ENCODE results near the gene PIGZ.
A peak's percentile ranks its signal among the peaks of the same experiment; 100 is the strongest.

The PIGZ gene

GRCh38 chr3:196992461-196993065 lies 23.9 kb upstream of the PIGZ start:
- Mint-ChIP-seq H3K9me3 (no peaks in the 10 kb centered on the region), H3K36me3 (no peaks in the 10 kb centered on the region), H3K4me1 (no peaks in the 10 kb centered on the region), H3K4me3 (no peak overlapping the region), H3K27me3 (peaks cover 12% of the 10 kb centered on the region), H3K27ac (no peak overlapping the region)
- no peak for ATAC-seq

DNA sequence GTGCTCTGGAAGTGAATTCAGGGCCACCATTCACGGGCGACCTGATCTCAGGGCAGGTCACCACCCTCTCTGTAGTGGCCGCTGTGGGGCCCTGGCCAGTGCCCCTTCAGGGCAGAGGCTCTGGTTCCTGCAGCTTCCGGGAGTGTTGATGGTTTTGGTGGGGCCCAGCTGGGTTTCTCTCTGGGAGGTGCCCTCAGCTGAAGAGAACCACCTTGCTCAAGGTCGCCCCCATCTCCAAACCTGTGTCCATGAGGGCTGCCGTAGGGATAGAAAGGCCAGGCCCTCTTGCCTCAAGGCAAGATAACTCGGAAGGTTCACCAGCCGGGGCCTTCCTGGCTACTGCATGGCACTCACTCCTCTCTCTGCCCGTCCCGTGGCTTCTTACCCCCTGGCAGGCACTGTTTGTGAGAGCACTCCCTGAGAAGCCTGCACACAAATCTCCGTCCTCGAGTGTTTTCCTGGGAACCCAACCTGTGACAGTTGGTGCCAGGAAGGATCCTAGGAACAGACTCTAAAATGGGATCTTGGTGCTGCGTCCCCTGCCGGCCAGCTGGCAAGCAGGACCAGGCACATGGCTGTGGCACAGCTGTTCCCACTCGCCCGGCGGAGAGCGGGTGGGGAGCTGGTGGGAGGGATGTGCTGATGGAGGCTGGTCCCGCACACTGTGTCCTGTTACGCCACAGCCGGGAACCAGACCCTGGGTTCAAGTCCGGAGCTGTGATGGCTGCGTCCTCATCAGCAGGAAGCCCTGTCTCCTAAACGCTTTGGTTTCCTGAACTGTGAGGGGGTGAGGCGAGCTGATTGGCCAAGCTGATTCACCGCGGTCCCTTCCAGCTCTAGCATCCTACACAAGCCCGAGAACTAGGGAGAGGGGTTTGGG lies 23.2 kb upstream of the PIGZ start:
- Mint-ChIP-seq H3K4me1 (no peaks in the 10 kb centered on the region), H3K27me3 (peaks cover 12% of the 10 kb centered on the region)
- ATAC-seq: no peak

DNA sequence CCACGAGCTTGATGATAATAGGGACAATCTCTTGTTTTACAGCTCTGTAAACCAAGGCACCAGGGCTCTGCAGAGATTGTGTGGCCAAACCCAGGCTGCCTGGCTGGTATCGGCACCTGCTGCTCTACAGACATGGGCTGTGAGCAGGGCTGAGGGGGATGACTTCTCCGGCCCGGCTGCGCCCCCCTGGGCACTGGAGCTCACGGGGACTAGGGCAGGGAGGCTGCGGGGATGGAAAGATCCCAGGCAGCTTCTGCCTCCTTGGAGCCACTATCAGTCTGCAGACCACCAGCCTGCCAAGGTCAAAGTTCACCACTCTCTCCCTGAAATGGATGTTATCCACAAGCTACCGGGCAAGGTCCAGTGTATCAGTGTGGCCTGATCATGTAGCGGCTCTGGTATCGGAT lies 22.0 kb upstream of the PIGZ start:
- Mint-ChIP-seq H3K9me3 (no peaks in the 10 kb centered on the region), H3K27ac (no peak overlapping the region), H3K36me3 (no peaks in the 10 kb centered on the region), H3K27me3 (peaks cover 12% of the 10 kb centered on the region), H3K4me1 (no peaks in the 10 kb centered on the region), H3K4me3 (no peak overlapping the region)
- ATAC-seq: no peak

More for the DNA sequence above, 23.2 kb upstream of the PIGZ start:
- Mint-ChIP-seq H3K36me3 (no peaks in the 10 kb centered on the region), H3K9me3 (no peaks in the 10 kb centered on the region), H3K4me3 (no peak overlapping the region), H3K27ac (no peak overlapping the region)

DNA sequence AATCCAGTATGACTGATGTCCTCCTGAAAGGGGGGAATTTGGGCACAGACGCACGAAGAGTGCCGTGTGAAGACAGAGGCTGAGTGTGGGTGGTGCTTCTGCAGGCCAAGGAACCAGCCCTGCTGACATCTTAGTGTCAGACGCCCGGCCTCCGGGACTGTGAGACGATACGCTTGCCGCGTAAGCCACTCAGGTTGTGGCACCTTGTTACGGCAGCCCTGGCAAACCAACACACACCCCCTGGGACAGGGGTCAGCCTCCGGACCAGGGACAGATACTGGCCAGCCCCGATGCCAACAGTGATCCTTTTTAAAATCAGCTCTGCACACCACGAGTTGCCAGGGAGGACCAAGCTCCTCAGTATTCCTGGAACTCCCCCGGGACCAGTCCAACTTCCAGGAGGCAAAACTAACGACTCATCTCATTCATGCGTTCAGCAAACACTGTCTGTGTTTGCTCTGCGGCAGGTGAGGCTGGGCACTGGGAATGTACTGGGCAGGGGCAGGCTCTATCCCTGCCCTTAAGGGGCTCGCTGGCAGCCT lies 21.2 kb upstream of the PIGZ start:
- H3K27ac Mint-ChIP-seq: no peak overlapping the region
- no peaks in the 10 kb centered on the region for H3K36me3 Mint-ChIP-seq
- no peak overlapping the region for H3K4me3 Mint-ChIP-seq
- no peaks in the 10 kb centered on the region for H3K9me3 Mint-ChIP-seq
- no peaks in the 10 kb centered on the region for H3K4me1 Mint-ChIP-seq
- ATAC-seq: no peak
- H3K27me3 Mint-ChIP-seq: peaks cover 17% of the 10 kb centered on the region

DNA sequence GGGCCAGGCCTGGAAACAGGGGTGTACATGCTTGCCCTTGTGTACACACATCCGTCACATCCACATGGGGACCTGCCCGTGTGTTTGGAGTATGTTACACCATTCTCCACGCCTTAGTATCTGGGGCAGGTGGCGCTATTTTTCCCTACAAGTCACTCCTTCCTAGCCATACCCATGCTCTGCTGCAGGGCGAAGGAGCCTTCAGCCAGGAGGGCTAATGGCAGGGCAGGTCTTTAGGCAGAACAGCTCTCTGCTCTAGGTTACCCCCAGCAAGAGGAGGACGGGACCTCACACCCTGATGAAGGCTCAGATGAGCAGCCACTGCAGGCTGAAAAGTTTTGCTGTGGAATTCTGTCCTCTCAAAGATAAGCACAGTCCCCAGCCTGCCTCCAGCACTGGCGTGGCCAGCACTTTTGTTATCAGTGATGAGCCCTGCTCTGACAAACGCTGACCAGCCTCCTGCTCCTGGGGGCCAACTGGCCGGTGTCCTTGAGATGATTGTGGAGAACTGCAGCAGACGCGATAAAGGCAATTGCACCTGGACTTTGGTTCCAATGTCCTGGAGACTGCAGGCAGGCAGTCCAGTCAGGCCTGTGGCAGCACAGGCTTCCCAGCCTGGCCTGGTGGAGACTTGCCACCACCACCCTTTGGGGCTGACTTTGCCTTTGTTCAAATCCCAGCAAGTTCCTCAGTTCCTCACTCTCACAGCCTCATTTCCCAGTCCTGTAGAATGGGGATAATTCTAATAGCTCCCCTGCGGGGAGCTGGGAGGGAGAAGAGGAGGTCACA lies 19.8 kb upstream of the PIGZ start:
- ATAC-seq: no peak
- H3K4me3 Mint-ChIP-seq: no peak overlapping the region
- H3K36me3 Mint-ChIP-seq: peaks cover 1% of the 10 kb centered on the region
- no peak overlapping the region for H3K27ac Mint-ChIP-seq
- peaks cover 5% of the 10 kb centered on the region for H3K9me3 Mint-ChIP-seq
- no peaks in the 10 kb centered on the region for H3K4me1 Mint-ChIP-seq
- peaks cover 23% of the 10 kb centered on the region for H3K27me3 Mint-ChIP-seq

- peaks cover 9% of the 10 kb centered on the region for H3K9me3 Mint-ChIP-seq
- peaks cover 5% of the 10 kb centered on the region for H3K36me3 Mint-ChIP-seq
- ATAC-seq: no peak
- H3K27ac Mint-ChIP-seq: no peak overlapping the region
- H3K4me3 Mint-ChIP-seq: no peak overlapping the region
- H3K4me1 Mint-ChIP-seq: no peaks in the 10 kb centered on the region
- H3K27me3 Mint-ChIP-seq: peaks cover 23% of the 10 kb centered on the region
Measured at GRCh38 chr3:196987022-196987421, 18.4 kb upstream of the PIGZ start.

DNA sequence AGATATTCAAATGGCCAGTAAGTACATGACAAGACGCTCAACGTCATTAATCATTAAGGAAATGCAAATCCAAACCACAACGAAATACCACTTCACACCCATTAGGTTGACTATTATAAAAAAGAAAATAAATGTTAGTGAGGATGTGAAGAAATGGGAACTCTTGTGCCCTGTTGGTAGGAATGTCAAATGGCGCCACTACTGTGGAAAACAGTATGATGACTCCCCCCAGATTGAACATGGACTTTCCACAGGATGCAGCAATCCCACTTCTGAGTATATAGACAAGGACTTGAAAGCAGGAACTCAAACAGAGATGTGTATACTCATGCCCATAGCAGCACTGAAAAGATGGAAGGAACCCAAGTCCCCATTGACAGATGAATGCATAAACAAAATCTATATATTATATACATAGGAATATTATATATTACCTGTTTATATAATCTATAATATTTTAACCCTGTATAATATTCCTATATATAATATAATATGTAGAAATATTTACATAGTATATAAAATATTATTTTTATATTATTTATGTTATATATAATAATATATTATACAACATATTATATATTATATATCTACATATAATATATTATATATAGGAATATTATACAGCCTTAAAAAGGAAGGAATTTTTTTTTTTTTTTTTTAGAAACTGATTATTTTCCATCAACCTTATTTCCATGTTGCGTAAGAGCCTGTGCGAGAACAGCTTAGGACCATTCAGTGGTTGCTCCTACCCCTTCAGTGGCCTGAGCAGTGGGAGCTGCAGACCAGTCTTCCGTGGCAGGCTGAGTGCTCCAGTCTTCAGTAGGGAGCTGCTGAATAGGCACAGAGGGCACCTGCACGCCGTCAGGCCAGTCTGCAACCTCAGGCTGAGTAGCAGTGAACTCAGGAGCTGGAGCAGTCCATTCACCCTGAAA lies 17.6 kb upstream of the PIGZ start:
- Mint-ChIP-seq H3K27me3 (peaks cover 30% of the 10 kb centered on the region), H3K4me1 (peaks cover 6% of the 10 kb centered on the region), H3K36me3 (peaks cover 5% of the 10 kb centered on the region), H3K27ac (no peak overlapping the region), H3K9me3 (peaks cover 9% of the 10 kb centered on the region), H3K4me3 (no peak overlapping the region)
- no peak for ATAC-seq

GRCh38 chr3:196985298-196985697 lies 16.7 kb upstream of the PIGZ start:
- H3K27me3 Mint-ChIP-seq: peaks cover 40% of the 10 kb centered on the region
- peaks cover 9% of the 10 kb centered on the region for H3K9me3 Mint-ChIP-seq

GRCh38 chr3:196983186-196983585 lies 14.6 kb upstream of the PIGZ start:
- Mint-ChIP-seq H3K27me3 (peaks cover 52% of the 10 kb centered on the region), H3K4me3 (no peak overlapping the region), H3K36me3 (peaks cover 5% of the 10 kb centered on the region), H3K9me3 (peaks cover 9% of the 10 kb centered on the region), H3K4me1 (peaks cover 14% of the 10 kb centered on the region), H3K27ac (no peak overlapping the region)
- ATAC-seq: no peak

More at GRCh38 chr3:196985298-196985697, 16.7 kb upstream of the PIGZ start:
- Mint-ChIP-seq H3K27ac (no peak overlapping the region), H3K36me3 (peaks cover 5% of the 10 kb centered on the region), H3K4me1 (peaks cover 7% of the 10 kb centered on the region), H3K4me3 (no peak overlapping the region)
- no peak for ATAC-seq

- Mint-ChIP-seq H3K27me3 (peaks cover 50% of the 10 kb centered on the region), H3K9me3 (peaks cover 9% of the 10 kb centered on the region), H3K36me3 (peaks cover 5% of the 10 kb centered on the region), H3K4me3 (no peak overlapping the region), H3K4me1 (peaks cover 14% of the 10 kb centered on the region), H3K27ac (no peak overlapping the region)
- ATAC-seq: peak; percentile 36
Measured at GRCh38 chr3:196981657-196982056, 13.0 kb upstream of the PIGZ start.

DNA sequence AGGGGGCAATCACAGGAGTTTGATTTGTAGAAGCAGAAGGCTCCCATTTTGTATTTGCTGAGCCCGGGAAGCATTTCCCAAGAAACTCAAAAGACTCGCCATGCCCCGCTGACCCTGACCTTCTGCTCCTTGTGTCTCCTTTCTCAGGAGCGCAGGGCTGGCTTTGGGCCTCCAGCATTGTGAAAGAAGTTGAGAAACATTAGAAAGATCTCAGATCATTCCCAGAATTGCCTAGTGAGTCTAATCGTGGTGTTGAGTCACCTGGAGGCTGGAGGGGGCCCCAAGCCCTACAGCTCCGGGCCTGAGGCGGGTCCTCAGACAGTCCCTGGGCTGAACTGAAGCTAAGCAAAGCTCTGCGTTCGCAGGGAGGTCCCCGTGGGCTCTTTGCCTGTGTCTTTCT lies 10.9 kb upstream of the PIGZ start:
- peaks cover 9% of the 10 kb centered on the region for H3K9me3 Mint-ChIP-seq
- no peak for ATAC-seq
- H3K36me3 Mint-ChIP-seq: peaks cover 5% of the 10 kb centered on the region
- H3K4me3 Mint-ChIP-seq: no peak overlapping the region
- peaks cover 58% of the 10 kb centered on the region for H3K27me3 Mint-ChIP-seq
- no peak overlapping the region for H3K27ac Mint-ChIP-seq
- H3K4me1 Mint-ChIP-seq: peaks cover 14% of the 10 kb centered on the region

DNA sequence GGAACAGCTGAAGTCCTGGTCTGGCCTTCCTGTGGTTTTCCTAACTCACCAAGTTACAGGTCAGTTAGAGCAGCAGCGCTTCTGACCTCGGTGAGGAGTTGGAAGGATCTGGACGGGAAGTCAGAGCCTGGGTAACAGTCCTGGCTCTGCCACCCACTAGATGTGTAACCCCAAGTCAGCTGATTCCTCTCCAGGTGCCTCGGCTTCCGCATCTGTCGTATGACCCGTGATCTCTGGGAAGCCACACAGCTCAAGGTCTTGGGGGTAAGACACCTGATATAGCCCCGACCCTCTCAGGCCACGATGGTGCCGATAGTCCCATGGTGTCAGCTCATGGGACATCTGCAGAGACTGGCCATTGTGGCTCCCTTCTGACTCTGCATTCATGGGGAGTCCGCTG lies 8.3 kb upstream of the PIGZ start:
- peaks cover 14% of the 10 kb centered on the region for H3K4me1 Mint-ChIP-seq
- H3K36me3 Mint-ChIP-seq: no peaks in the 10 kb centered on the region
- H3K27ac Mint-ChIP-seq: no peak overlapping the region
- no peaks in the 10 kb centered on the region for H3K9me3 Mint-ChIP-seq
- H3K27me3 Mint-ChIP-seq: peaks cover 57% of the 10 kb centered on the region
- no peak overlapping the region for H3K4me3 Mint-ChIP-seq
- ATAC-seq: no peak

DNA sequence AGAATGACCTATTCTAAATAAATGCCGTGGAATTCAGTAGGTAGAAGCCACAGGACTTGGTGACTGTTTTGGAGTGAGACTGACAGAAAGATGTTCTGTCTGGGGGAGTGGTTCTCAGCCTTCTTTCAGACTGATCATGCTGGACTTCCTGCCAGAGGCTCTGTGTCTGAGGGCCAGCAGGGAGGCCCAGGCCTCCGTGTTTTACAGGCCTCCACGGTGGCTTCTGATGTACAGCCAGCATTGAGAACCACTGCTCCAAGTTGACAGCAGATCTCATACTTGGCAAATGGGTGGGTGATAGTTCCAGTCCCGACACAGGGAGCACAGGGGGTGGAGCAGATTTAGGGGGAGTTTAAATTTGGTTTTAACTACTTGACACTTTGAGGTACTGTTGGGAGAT lies 6.7 kb upstream of the PIGZ start:
- peaks cover 48% of the 10 kb centered on the region for H3K27me3 Mint-ChIP-seq
- H3K36me3 Mint-ChIP-seq: no peaks in the 10 kb centered on the region
- no peaks in the 10 kb centered on the region for H3K9me3 Mint-ChIP-seq
- no peak overlapping the region for H3K27ac Mint-ChIP-seq
- peaks cover 16% of the 10 kb centered on the region for H3K4me1 Mint-ChIP-seq
- no peak for ATAC-seq
- H3K4me3 Mint-ChIP-seq: no peak overlapping the region

DNA sequence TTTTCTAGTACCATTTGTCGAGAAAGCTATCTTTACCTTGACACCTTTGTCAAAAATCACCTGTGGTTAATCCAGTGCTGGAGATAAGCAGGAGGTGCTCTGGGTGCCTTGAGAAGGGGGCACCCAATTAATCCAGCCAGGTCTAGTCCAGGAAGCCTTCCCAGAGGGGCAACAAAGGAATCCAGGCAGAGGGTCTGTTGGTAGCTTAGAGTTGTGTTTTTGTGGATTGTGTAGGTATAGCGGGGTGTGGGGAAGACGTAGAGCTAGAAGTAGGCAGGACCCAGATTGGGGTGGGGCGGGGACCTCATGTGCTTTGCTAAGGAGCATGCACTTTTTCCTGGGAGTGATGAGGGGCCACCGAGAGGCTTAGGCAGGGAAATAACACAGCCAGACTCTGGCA lies 6.0 kb upstream of the PIGZ start:
- peaks cover 20% of the 10 kb centered on the region for H3K4me1 Mint-ChIP-seq
- no peaks in the 10 kb centered on the region for H3K9me3 Mint-ChIP-seq
- H3K27me3 Mint-ChIP-seq: peaks cover 41% of the 10 kb centered on the region
- H3K27ac Mint-ChIP-seq: no peak overlapping the region
- no peak for ATAC-seq
- no peak overlapping the region for H3K4me3 Mint-ChIP-seq
- H3K36me3 Mint-ChIP-seq: no peaks in the 10 kb centered on the region
